HepG2 (cell line): Measurements from ENCODE around the gene C1RL. TPM values are rescaled to one million over a fixed set of nuclear protein-coding genes. Genes with fewer than 3 reads are reported as not detected.
A peak's percentile ranks its signal among the peaks of the same experiment; 100 is the strongest.

Source experiments
- ATF3 ChIP-seq: sonication (generic); formaldehyde crosslinking; IDR thresholded peaks from 2 replicates; pipeline ENCODE4 v1.4.0; 2020; ENCODE audit warnings: missing genetic modification reagents
- IKZF4 ChIP-seq: sonication (generic); formaldehyde crosslinking; IDR thresholded peaks from 2 replicates; pipeline ENCODE4 v1.5.1; 2020; ENCODE audit warnings: borderline replicate concordance, mild to moderate bottlenecking, low read depth, missing genetic modification reagents; ENCODE audit errors: not compliant biosample characterization
- KDM4B ChIP-seq: sonication (generic); formaldehyde crosslinking; IDR thresholded peaks from 2 replicates; pipeline ENCODE4 v1.4.0; 2020; ENCODE audit warnings: missing genetic modification reagents
- MNT ChIP-seq: fragments of 450-650 bp; IDR thresholded peaks from 2 replicates; pipeline ENCODE4 v1.6.1; 2016
- REST ChIP-seq, 2 experiments: IDR thresholded peaks; 2 replicates each; pipeline ENCODE4 v1.6.1; 2011 to 2012; ENCODE audit warnings: low read length in 2 of 2, borderline replicate concordance in 1 of 2, low read depth in 1 of 2, mild to moderate bottlenecking in 1 of 2, moderate library complexity in 1 of 2
- ZBTB20 ChIP-seq: sonication (generic); formaldehyde crosslinking; IDR thresholded peaks from 2 replicates; pipeline ENCODE4 v1.8.1; 2023; ENCODE audit warnings: missing genetic modification reagents, low read depth, mild to moderate bottlenecking, borderline replicate concordance
- ZFP37 ChIP-seq: sonication (generic); formaldehyde crosslinking; IDR thresholded peaks from 2 replicates; pipeline ENCODE4 v1.4.0; 2020; ENCODE audit warnings: missing genetic modification reagents, borderline replicate concordance
- ZNF138 ChIP-seq: sonication (generic); formaldehyde crosslinking; IDR thresholded peaks from 2 replicates; pipeline ENCODE4 v1.5.0; 2020; ENCODE audit warnings: mild to moderate bottlenecking, low read depth, missing genetic modification reagents
- ZNF543 ChIP-seq: sonication (generic); formaldehyde crosslinking; IDR thresholded peaks from 2 replicates; pipeline ENCODE4 v1.4.0; 2020; ENCODE audit warnings: mild to moderate bottlenecking, missing genetic modification reagents
- ZNF605 ChIP-seq: sonication (generic); formaldehyde crosslinking; IDR thresholded peaks from 2 replicates; pipeline ENCODE4 v1.8.0; 2022; ENCODE audit warnings: mild to moderate bottlenecking, missing genetic modification reagents
- ZNF7 ChIP-seq: IDR thresholded peaks from 2 replicates; pipeline ENCODE4 v1.6.1; 2016; ENCODE audit warnings: missing biosample characterization, missing genetic modification reagents
- ZNF777 ChIP-seq: sonication (generic); formaldehyde crosslinking; IDR thresholded peaks from 2 replicates; pipeline ENCODE4 v1.4.0; 2020; ENCODE audit warnings: missing genetic modification reagents
- ZNF792 ChIP-seq: IDR thresholded peaks from 2 replicates; pipeline ENCODE4 v1.6.1; 2016
- polyA plus RNA-seq, 8 experiments: library from polyadenylated mRNA; depleted of rRNA in 3 of 8; stranded (reverse) in 7 of 8; unstranded in 1 of 8; fragments of >200 nt; fragmentation: Illumina TruSeq in 4 of 8; extraction: Trizol in 4 of 8; gene quantifications; 2 replicates each; pipeline versions ENCODE4 v1.2.1 to v1.2.3, GENCODE V29; 2011 to 2016; ENCODE audit warnings: low read depth in 4 of 8, missing spikeins in 1 of 8, mixed read lengths in 1 of 8; ENCODE audit not compliant: insufficient read depth in 1 of 8
- total RNA-seq, 5 experiments: library from RNA; depleted of rRNA; stranded (reverse); fragments of >200 nt; fragmentation: Illumina TruSeq; extraction: Trizol; gene quantifications; 2 replicates each; pipeline ENCODE4 v1.2.3, GENCODE V29; 2016; ENCODE audit warnings: low read depth in 1 of 5
- TF ChIP-seq, protein P1 (sequence below): sonication (generic); formaldehyde crosslinking; IDR thresholded peaks from 2 replicates; pipeline ENCODE4 v1.5.0; 2020; ENCODE audit warnings: mild to moderate bottlenecking, missing genetic modification reagents, borderline replicate concordance

C1RL gene
- total and polyA plus RNA-seq, 2 of the 13 experiments (the other 11 are each of a cell fraction or from before 2014, with no cell fraction given) = 28.9 to 53.1 TPM

DNA sequence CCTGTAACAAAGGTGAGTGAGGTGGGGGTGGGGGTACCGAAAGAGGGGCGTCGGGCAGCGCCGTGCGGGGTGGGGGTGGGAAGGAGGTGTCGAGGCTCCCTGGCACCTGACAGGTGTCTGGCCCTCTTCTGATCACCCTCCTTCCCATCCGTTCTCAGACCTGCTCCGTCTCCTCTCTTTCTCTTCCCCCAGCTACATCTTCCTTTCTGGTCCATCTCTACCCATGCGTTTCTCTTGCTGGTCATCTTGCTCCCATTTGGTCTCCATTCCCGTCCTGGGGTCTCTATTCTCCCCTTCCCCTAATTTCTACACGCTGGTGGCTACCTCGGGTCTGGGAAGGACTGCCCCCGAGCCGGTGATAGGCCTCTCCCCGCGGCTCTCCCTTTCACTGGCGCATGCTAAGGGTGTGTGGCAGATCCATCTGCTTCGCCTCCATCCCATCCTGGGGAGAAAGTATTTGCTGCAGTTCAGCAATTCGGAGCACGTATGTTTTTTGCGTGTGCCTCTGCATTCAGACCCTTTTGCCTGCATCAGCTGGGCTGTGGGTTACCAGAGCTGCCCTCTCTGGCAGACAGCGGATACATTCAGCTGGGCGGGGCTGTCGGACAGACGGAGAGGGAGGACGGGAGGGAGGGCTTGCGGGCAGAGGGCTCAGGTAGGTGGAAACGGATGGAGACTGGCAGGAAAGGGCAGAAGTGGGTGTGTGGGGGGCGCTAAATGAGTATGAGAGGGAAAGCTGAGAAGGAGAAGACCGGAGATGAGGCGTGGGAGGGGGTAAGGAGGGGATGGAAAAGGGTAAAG is 21.9 kb upstream of the C1RL start (continued):
- no peak for TF ChIP-seq REST (IDR thresholded peaks at IDR 0.05; ENCODE audit: borderline replicate concordance in 1 of 2, low read depth in 1 of 2, low read length in 2 of 2)
- TF ChIP-seq ZNF777 = no peak
- no peak for TF ChIP-seq ZNF138 (CRISPR knock-in tag)
- no peak for TF ChIP-seq MNT
- TF ChIP-seq, protein P1, sequence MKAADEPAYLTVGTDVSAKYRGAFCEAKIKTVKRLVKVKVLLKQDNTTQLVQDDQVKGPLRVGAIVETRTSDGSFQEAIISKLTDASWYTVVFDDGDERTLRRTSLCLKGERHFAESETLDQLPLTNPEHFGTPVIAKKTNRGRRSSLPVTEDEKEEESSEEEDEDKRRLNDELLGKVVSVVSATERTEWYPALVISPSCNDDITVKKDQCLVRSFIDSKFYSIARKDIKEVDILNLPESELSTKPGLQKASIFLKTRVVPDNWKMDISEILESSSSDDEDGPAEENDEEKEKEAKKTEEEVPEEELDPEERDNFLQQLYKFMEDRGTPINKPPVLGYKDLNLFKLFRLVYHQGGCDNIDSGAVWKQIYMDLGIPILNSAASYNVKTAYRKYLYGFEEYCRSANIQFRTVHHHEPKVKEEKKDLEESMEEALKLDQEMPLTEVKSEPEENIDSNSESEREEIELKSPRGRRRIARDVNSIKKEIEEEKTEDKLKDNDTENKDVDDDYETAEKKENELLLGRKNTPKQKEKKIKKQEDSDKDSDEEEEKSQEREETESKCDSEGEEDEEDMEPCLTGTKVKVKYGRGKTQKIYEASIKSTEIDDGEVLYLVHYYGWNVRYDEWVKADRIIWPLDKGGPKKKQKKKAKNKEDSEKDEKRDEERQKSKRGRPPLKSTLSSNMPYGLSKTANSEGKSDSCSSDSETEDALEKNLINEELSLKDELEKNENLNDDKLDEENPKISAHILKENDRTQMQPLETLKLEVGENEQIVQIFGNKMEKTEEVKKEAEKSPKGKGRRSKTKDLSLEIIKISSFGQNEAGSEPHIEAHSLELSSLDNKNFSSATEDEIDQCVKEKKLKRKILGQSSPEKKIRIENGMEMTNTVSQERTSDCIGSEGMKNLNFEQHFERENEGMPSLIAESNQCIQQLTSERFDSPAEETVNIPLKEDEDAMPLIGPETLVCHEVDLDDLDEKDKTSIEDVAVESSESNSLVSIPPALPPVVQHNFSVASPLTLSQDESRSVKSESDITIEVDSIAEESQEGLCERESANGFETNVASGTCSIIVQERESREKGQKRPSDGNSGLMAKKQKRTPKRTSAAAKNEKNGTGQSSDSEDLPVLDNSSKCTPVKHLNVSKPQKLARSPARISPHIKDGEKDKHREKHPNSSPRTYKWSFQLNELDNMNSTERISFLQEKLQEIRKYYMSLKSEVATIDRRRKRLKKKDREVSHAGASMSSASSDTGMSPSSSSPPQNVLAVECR = peak; percentile 51; the same call in 1 of the 2 replicates
- no peak for TF ChIP-seq ZNF543 (CRISPR knock-in tag)
- no peak for TF ChIP-seq ZNF792 (CRISPR knock-in tag)
- no peak for TF ChIP-seq ZNF7 (CRISPR knock-in tag)
- no peak for TF ChIP-seq IKZF4
- TF ChIP-seq KDM4B = no peak
- no peak for TF ChIP-seq ZNF605
- TF ChIP-seq ATF3 (CRISPR knock-in tag) = no peak
- no peak for TF ChIP-seq ZFP37 (CRISPR knock-in tag)
- TF ChIP-seq ZBTB20 (CRISPR knock-in tag) = no peak
